DOHH2 (cell line): ENCODE results near the gene F12.

Experiments
- H3F3A ChIP-seq: fragments of 200-600 bp; sonication (generic), shearing (Covaris generic); 2 replicates; pipeline ENCODE4 v1.6.0; 2016; ENCODE audit warnings: antibody characterized with exemption, mild to moderate bottlenecking; ENCODE audit not compliant: control insufficient read depth, insufficient read depth
- H3K27ac ChIP-seq: fragments of 200-600 bp; sonication (generic); 2 replicates; pipeline ENCODE4 v1.5.1; 2014; ENCODE audit warnings: low read depth, mild to moderate bottlenecking, low read length, moderate library complexity
- H3K27me3 ChIP-seq: fragments of 200-600 bp; sonication (generic); 2 replicates; pipeline ENCODE4 v1.6.1; 2014; ENCODE audit warnings: mild to moderate bottlenecking, low read length, mixed read lengths; ENCODE audit not compliant: control insufficient read depth
- H3K36me3 ChIP-seq: fragments of 200-600 bp; sonication (generic); 2 replicates; pipeline ENCODE4 v1.6.1; 2014; ENCODE audit warnings: mild to moderate bottlenecking, low read length, moderate library complexity, mixed read lengths; ENCODE audit not compliant: control insufficient read depth
- H3K4me1 ChIP-seq: fragments of 200-600 bp; sonication (generic); 2 replicates; pipeline ENCODE4 v1.6.1; 2014; ENCODE audit warnings: mild to moderate bottlenecking, low read length, mixed read lengths; ENCODE audit not compliant: control insufficient read depth
- H3K4me2 ChIP-seq: fragments of 200-600 bp; sonication (generic); 2 replicates; pipeline ENCODE4 v1.6.0; 2014; ENCODE audit warnings: mild to moderate bottlenecking, low read length, moderate library complexity
- H3K4me3 ChIP-seq: fragments of 200-600 bp; sonication (generic); 2 replicates; pipeline ENCODE4 v1.5.1; 2014; ENCODE audit warnings: mild to moderate bottlenecking, low read length, mixed read lengths
- H3K79me2 ChIP-seq: fragments of 200-600 bp; sonication (generic); 2 replicates; pipeline ENCODE4 v1.6.1; 2014; ENCODE audit warnings: mild to moderate bottlenecking, low read length, mixed read lengths; ENCODE audit not compliant: control insufficient read depth
- H3K9me2 ChIP-seq: fragments of 200-600 bp; sonication (generic); replicated peaks from 2 replicates; pipeline ENCODE4 v1.6.1; 2014; ENCODE audit warnings: mild to moderate bottlenecking, low read length, mixed read lengths; ENCODE audit not compliant: control insufficient read depth
- H3K9me3 ChIP-seq: fragments of 200-600 bp; sonication (generic); 2 replicates; pipeline ENCODE4 v1.6.1; 2014; ENCODE audit warnings: antibody characterized with exemption, low read length, mixed read lengths; ENCODE audit not compliant: control insufficient read depth, insufficient read depth
- H4K20me1 ChIP-seq: fragments of 200-600 bp; sonication (generic); 2 replicates; pipeline ENCODE4 v1.6.0; 2014; ENCODE audit warnings: low read depth, mild to moderate bottlenecking, antibody characterized with exemption, low read length, moderate library complexity; ENCODE audit not compliant: control insufficient read depth, insufficient read depth
- CTCF ChIP-seq: fragments of 200-600 bp; sonication (generic); IDR thresholded peaks from one replicate; pipeline ENCODE4 v1.5.1; 2014; ENCODE audit warnings: antibody characterized with exemption, mild to moderate bottlenecking, low read depth, low read length; ENCODE audit not compliant: poor library complexity, severe bottlenecking
- EZH2phosphoT487 ChIP-seq: fragments of 200-600 bp; sonication (generic); IDR thresholded peaks from 2 replicates; pipeline ENCODE4 v1.6.1; 2017; ENCODE audit warnings: borderline replicate concordance, mild to moderate bottlenecking, antibody characterized with exemption, low read length, moderate library complexity, mixed read lengths

F12 gene

GRCh38 chr5:177446200-177447065, 37.1 kb upstream of the F12 start, which contains the start of gene PRR7:
Gene PRR7 (plus strand): TSS chr5:177446814. CDS start chr5:177455068, 8,254 bp downstream.
- Histone ChIP-seq H3K27ac (peak within 1 kb of the TSS; percentile 30; the same call in 1 of the 2 replicates), H3F3A (peaks cover 18% of the 10 kb centered on the region), H3K4me3 (peak within 1 kb of the TSS; percentile 86), H3K9me2 (no peaks in the 10 kb centered on the region), H3K9me3 (no peaks in the 10 kb centered on the region), H3K27me3 (peaks cover 8% of the 10 kb centered on the region; the same call in 1 of the 2 replicates), H3K4me2 (peak within 1 kb of the TSS; percentile 99), H4K20me1 (no peaks in the 10 kb centered on the region), H3K79me2 (no peaks in the 10 kb centered on the region), H3K36me3 (peaks cover 20% of the 10 kb centered on the region), H3K4me1 (peaks cover 41% of the 10 kb centered on the region)
- TF ChIP-seq EZH2phosphoT487 (no peak), CTCF (no peak)

GRCh38 chr5:177445917-177446199, 36.5 kb upstream of the F12 start:
- H3F3A ChIP-seq, result peaks cover 18% of the 10 kb centered on the region
- peak overlapping the region; percentile 99 for H3K4me2 ChIP-seq
- peaks cover 41% of the 10 kb centered on the region for H3K4me1 ChIP-seq
- H3K27ac ChIP-seq, result no peak overlapping the region
- H3K27me3 ChIP-seq, result peaks cover 8% of the 10 kb centered on the region; the same call in 1 of the 2 replicates
- H3K9me3 ChIP-seq, result no peaks in the 10 kb centered on the region
- H3K79me2 ChIP-seq, result no peaks in the 10 kb centered on the region
- no peaks in the 10 kb centered on the region for H3K9me2 ChIP-seq
- H3K4me3 ChIP-seq, result peak overlapping the region; percentile 86
- H4K20me1 ChIP-seq, result no peaks in the 10 kb centered on the region
- H3K36me3 ChIP-seq, result peaks cover 23% of the 10 kb centered on the region
- TF ChIP-seq EZH2phosphoT487 (no peak), CTCF (no peak)

- no peak for TF ChIP-seq CTCF
- TF ChIP-seq EZH2phosphoT487, result no peak
- no peaks in the 10 kb centered on the region for H4K20me1 ChIP-seq
- peaks cover 41% of the 10 kb centered on the region for H3K4me1 ChIP-seq
- no peaks in the 10 kb centered on the region for H3K9me3 ChIP-seq
- peaks cover 8% of the 10 kb centered on the region; the same call in 1 of the 2 replicates for H3K27me3 ChIP-seq
- H3K4me2 ChIP-seq, result peak overlapping the region; percentile 99
- H3K4me3 ChIP-seq, result peak overlapping the region; percentile 86
- no peak overlapping the region for H3K27ac ChIP-seq
- peaks cover 26% of the 10 kb centered on the region for H3K36me3 ChIP-seq
- peaks cover 18% of the 10 kb centered on the region for H3F3A ChIP-seq
- H3K9me2 ChIP-seq, result no peaks in the 10 kb centered on the region
- no peaks in the 10 kb centered on the region for H3K79me2 ChIP-seq
These were observed 35.9 kb upstream of the F12 start for GRCh38 chr5:177445052-177445916.
